MCF 10A (cell line): Measurements from ENCODE around the gene TSPAN2. TPM values are rescaled to one million over a fixed set of nuclear protein-coding genes. Genes with fewer than 3 reads are reported as not detected.

Source experiments
- BruUV-seq: library from RNA; stranded (reverse); fragments of 400-500 nt; replicated peaks from 2 replicates; lab custom pipeline; 2021; lab: Mats Ljungman, UMichigan
- CTCF ChIA-PET: fragments of 300-600 bp; sonication (Branson Sonifier 250); formaldehyde crosslinking; extraction: SDS; loops from one replicate; lab custom pipeline; 2021; ENCODE audit warnings: antibody characterized with exemption, inconsistent platforms; lab: Yijun Ruan, JAX
- POLR2A ChIA-PET: fragments of 300-600, 350-650 bp; sonication (Branson Sonifier 250); formaldehyde crosslinking; extraction: SDS; loops from one replicate; lab custom pipeline; 2020; ENCODE audit warnings: antibody characterized with exemption, inconsistent platforms; lab: Yijun Ruan, JAX
- DNase-seq: peaks from one replicate; pipeline ENCODE4 v3.0.0-alpha.2; 2018; ENCODE audit not compliant: unreplicated experiment
- H3K27ac Mint-ChIP-seq: one replicate; pipeline ENCODE4 v1.8.0; 2022; ENCODE audit warnings: mild to moderate bottlenecking, low read depth, mixed read lengths; ENCODE audit not compliant: unreplicated experiment
- H3K27me3 Mint-ChIP-seq: one replicate; pipeline ENCODE4 v1.8.0; 2022; ENCODE audit warnings: mixed read lengths; ENCODE audit not compliant: insufficient read depth, unreplicated experiment
- H3K36me3 Mint-ChIP-seq: one replicate; pipeline ENCODE4 v1.8.0; 2022; ENCODE audit warnings: mild to moderate bottlenecking, moderate library complexity, mixed read lengths; ENCODE audit not compliant: insufficient read depth, unreplicated experiment
- H3K4me1 Mint-ChIP-seq: one replicate; pipeline ENCODE4 v1.8.0; 2022; ENCODE audit warnings: mixed read lengths; ENCODE audit not compliant: insufficient read depth, unreplicated experiment
- H3K4me3 Mint-ChIP-seq: one replicate; pipeline ENCODE4 v1.8.0; 2022; ENCODE audit warnings: mild to moderate bottlenecking, moderate library complexity, mixed read lengths; ENCODE audit not compliant: unreplicated experiment
- H3K9me3 Mint-ChIP-seq: one replicate; pipeline ENCODE4 v1.8.0; 2022; ENCODE audit warnings: mixed read lengths; ENCODE audit not compliant: unreplicated experiment
- intact Hi-C: fragments of 100-400 bp; cut with micrococcal nuclease; formaldehyde crosslinking; loops from 2 replicates; pipeline ENCODE4 v1.14.1; 2022
- total RNA-seq: library from RNA; stranded (reverse); gene quantifications from 2 replicates; pipeline ENCODE4 v1.2.3, GENCODE V29; 2022
- TF ChIP-seq, protein P1 (sequence below): fragments of 200-600 bp; IDR thresholded peaks from one replicate; pipeline ENCODE4 v1.8.0; 2022; ENCODE audit warnings: antibody characterized with exemption, mild to moderate bottlenecking; ENCODE audit not compliant: unreplicated experiment

TSPAN2 gene
- total RNA-seq, 1 experiment from 2014 or later: 0.42 TPM

DNA sequence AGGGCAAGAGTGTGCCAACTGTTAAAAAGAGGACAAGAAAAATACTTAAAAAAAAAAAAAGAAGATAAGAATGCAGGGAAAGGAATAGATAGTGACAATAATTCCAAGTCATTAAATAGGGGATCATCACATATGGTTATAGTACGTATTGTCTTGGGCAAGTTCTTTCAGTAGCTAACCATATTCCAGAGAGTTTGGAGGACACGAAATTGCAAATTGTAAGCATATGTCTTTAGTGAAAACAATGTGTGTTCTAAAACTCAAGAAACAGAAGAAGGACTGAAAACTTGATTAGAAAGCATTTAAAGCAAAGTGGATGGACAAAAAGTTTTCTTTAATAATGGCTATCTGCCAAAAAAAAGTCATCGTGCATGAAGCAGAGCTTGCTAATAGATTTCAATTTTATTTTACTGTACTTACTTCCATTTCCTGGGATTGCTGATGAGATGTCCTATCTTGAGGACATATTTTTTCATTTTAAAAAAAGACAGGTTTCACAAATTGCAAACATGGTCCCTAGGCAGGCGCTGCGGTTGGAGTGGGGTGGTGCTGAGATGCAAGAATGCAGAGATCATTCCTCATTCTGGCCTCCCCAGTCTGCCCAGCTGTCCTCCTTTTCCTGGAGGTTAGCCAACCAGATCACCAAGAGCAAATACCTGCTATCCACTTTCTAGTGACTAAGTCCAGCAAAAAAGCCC is 11.9 kb downstream of the TSPAN2 start:
- CTCF ChIA-PET: interaction anchor here (0.6 kb wide), 1 partner anchor 100 kb away, joined by 3 read pairs; no protein-coding TSS in a partner anchor

DNA sequence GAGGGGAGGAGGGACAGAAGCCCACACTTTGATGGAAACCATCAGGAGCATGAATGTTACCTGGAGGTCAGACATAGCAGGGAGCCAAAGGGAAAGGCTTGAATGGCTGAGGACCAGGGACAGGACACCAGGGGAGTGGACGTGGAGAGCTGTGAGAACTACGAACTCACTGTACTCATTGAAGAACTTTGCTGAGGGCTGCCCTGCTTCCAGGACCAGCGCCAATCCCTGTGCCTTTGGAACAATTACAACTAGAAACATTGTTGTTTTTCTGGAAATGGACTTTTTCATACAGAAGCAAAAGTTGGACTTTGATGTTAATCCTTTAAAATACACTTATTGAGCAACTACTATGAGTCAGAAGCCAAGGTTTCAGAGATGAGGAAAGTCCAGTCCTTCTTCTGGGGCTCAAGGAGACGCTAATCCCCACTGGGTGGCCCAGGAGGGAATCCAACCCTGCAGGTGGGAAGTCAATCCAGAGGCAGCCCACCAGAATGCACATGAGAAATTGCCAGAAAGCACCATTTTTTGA is 12.9 kb downstream of the TSPAN2 start:
- H3K27ac Mint-ChIP-seq: no peak overlapping the region
- TF ChIP-seq, protein P1, sequence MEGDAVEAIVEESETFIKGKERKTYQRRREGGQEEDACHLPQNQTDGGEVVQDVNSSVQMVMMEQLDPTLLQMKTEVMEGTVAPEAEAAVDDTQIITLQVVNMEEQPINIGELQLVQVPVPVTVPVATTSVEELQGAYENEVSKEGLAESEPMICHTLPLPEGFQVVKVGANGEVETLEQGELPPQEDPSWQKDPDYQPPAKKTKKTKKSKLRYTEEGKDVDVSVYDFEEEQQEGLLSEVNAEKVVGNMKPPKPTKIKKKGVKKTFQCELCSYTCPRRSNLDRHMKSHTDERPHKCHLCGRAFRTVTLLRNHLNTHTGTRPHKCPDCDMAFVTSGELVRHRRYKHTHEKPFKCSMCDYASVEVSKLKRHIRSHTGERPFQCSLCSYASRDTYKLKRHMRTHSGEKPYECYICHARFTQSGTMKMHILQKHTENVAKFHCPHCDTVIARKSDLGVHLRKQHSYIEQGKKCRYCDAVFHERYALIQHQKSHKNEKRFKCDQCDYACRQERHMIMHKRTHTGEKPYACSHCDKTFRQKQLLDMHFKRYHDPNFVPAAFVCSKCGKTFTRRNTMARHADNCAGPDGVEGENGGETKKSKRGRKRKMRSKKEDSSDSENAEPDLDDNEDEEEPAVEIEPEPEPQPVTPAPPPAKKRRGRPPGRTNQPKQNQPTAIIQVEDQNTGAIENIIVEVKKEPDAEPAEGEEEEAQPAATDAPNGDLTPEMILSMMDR: no peak
- no peaks in the 10 kb centered on the region for H3K9me3 Mint-ChIP-seq
- intact Hi-C loops: no loop called here
- no peaks in the 10 kb centered on the region for H3K36me3 Mint-ChIP-seq
- CTCF ChIA-PET: interaction anchor here (0.6 kb wide), 1 partner anchor 99 kb away, joined by 3 read pairs; no protein-coding TSS in a partner anchor
- peaks cover 9% of the 10 kb centered on the region for H3K4me1 Mint-ChIP-seq
- DNase-seq: peak; percentile 54
- H3K27me3 Mint-ChIP-seq: no peaks in the 10 kb centered on the region
- no peak overlapping the region for H3K4me3 Mint-ChIP-seq
- POLR2A ChIA-PET: no interaction called here
- no TSS peak for BruUV-seq

More for the DNA sequence above, 11.9 kb downstream of the TSPAN2 start:
- H3K27me3 Mint-ChIP-seq: no peaks in the 10 kb centered on the region
- no peak overlapping the region for H3K27ac Mint-ChIP-seq
- peaks cover 9% of the 10 kb centered on the region for H3K4me1 Mint-ChIP-seq
- intact Hi-C loops: no loop called here
- H3K9me3 Mint-ChIP-seq: no peaks in the 10 kb centered on the region
- H3K4me3 Mint-ChIP-seq: no peak overlapping the region
- TF ChIP-seq, protein P1: no peak
- BruUV-seq: no TSS peak
- no peak for DNase-seq
- no peaks in the 10 kb centered on the region for H3K36me3 Mint-ChIP-seq
- POLR2A ChIA-PET: interaction anchor here (0.6 kb wide), 1 partner anchor 241 kb away, joined by 4 read pairs; no protein-coding TSS in a partner anchor

DNA sequence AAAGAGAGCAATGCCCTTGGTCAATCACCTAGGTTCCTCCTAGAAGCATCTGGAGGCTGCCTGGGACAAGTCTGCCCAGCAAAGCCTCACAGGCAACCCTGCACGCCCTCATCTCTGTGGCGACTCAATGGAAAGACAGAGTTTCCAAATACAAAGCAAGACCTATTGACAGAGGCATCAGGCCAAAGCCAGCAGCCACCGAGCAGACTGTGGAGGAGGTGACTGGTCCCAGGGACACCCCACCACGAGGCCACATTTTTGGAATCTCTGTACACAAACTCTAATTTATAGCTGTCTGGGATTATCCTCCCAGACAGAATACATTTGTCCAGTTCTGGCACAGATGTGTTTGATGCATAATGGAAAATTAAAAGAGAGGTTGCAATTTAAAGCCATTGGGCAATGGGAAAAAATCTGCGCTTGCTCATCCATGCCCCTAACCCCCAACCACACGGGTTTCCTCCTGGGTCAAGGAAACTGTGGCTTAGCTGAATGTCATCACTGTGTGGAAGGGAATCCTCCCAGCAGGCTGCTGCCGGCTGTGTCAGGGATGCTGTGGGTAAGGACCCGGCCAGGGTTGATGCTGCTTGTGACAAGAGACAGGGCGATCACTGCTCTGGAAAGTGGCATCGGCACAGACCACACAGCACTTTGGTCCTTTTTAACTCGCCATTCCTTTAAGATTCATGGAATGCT is 14.3 kb downstream of the TSPAN2 start:
- Mint-ChIP-seq H3K27ac (no peak overlapping the region), H3K36me3 (no peaks in the 10 kb centered on the region), H3K4me3 (no peak overlapping the region), H3K9me3 (no peaks in the 10 kb centered on the region), H3K4me1 (peaks cover 9% of the 10 kb centered on the region), H3K27me3 (no peaks in the 10 kb centered on the region)
- CTCF ChIA-PET: interaction anchor here (0.5 to 1.0 kb wide), 2 partner anchors 22 to 696 kb away, joined by 4 to 5 read pairs; no protein-coding TSS in a partner anchor
- POLR2A ChIA-PET: no interaction called here
- intact Hi-C loops: no loop called here
- no TSS peak for BruUV-seq
- TF ChIP-seq, protein P1: no peak
- DNase-seq: no peak
